ENCODE measurements around the gene AGL.
A peak's percentile ranks its signal among the peaks of the same experiment; 100 is the strongest.
"Not testable (repeated sequence)": the region's sequence is repeated elsewhere in the genome, so short reads cannot be mapped to it uniquely, and the experiment has no call there.

The AGL gene

DNA sequence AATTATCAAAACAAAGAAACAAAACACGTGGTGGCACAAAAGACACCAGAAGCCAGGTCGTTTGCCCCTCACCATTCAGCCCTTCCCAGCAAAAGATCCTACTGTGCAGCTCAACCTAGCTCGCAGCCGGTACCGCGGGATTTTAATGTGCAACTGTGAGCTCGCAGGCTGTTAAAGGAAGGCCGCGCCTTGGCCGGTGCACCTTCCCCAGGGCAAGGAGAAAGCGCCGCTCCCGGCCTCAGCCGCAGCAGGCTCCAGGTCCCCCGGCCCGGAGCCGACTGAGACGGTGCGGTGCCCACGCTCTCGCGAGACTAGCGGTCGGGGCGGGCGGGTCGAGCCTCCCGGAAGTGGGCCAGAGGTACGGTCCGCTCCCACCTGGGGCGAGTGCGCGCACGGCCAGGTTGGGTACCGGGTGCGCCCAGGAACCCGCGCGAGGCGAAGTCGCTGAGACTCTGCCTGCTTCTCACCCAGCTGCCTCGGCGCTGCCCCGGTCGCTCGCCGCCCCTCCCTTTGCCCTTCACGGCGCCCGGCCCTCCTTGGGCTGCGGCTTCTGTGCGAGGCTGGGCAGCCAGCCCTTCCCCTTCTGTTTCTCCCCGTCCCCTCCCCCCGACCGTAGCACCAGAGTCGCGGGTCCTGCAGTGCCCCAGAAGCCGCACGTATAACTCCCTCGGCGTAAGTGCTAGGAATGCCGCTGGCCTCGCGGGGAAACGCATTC lies at the start of gene AGL:
AGL (plus strand) TSS at position 618 of the 715 bp plus-strand sequence. CDS start 682 bp downstream, outside the sequence.
- peak; percentile 72 for DNase-seq

DNA sequence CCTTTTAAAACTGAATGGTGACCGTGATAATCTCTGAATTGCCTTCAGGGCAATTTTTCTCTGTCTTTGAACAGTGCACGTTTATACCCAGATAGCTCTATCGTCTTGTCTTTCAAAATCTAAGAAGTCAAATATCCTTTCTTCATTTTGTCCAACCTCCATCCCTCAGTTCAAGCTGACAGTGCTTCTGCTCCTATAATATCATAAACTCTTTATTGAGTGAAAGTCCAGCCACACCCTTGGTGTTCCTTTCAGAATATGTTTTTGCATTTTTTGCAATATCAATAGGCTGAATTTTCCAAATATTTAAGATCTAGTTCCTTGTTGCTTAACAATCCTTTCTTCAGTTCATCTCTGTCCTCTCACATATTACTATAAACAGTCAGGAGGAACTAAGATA lies 48.6 kb upstream of the AGL start:
- no peak for DNase-seq

DNA sequence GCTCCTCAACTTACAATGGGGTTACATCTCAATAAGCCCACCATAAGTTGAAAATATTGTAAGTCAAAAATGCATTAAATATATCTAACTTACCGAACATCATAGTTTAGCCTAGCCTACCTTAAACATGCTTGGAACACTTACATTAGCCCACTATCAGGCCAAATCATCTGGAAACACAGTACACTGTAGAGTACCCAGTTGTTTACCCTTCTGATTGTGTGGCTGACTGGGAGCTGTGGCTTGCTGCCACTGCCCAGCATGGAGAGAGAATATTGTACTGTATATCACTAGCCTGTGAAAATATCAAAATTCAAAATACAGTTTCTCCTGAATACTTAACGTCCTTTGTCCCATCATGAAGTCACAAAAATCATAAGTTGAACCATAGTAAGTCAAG lies 43.3 kb upstream of the AGL start:
- no peak for DNase-seq

DNA sequence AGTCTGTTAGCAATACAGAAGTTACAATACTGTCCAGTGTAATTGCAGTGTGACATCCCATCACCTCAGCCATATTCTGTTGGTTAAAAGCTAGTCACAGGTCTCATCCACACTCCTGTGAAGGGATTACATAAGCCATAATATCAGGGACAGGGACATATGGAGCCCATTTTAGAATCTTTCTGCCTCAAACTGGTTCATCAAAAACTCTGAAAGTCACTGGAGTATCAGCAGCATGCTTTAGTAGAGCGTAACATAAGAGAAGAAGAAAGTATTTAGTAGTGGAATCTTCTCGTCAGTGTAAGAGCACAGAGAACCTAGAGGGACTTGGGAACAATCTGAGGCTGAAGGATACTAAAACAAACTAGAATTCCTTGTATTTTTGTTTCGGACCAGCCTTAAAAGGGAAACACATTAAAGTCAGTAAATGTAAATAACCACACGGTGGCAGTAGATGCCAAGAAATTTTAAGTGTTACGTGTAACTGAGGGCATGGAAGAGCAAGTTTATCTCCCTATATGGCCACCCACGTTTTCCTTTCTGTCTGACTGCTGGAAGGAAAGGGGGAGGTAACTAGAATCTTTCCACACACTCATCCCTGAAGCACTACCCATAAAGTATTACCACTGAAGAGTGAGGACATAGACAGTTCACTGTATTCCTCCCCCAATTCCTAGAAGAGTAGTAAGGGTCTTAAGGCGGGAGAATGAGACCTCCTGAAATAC lies 41.6 kb upstream of the AGL start:
- DNase-seq = peak; percentile 79

DNA sequence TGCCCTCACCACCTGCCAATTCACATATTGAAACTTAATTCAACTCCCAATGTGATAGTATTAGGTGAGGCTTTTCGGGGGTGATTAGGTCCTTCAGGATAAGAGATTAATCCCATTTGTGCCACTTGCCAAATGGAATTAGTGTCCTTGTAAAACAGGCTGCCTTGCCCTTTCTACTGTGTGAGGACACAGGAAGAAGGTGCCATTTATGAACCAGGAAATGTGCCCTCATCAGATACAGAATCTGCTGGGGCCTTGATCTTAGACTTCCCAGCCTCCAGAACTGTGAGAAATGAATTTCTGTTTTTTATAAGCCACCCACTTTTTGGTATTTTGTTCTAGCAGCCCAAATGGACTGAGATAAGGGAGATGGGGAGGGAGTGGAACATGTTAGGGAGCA lies 39.1 kb upstream of the AGL start:
- DNase-seq = no peak

- no peak for DNase-seq
Observed at GRCh38 chr1:99811747-99812146, 38.4 kb upstream of the AGL start.

GRCh38 chr1:99814373-99814900 lies 35.7 kb upstream of the AGL start:
- DNase-seq = no peak

GRCh38 chr1:99816656-99817055 lies 33.5 kb upstream of the AGL start:
- no peak for DNase-seq

DNA sequence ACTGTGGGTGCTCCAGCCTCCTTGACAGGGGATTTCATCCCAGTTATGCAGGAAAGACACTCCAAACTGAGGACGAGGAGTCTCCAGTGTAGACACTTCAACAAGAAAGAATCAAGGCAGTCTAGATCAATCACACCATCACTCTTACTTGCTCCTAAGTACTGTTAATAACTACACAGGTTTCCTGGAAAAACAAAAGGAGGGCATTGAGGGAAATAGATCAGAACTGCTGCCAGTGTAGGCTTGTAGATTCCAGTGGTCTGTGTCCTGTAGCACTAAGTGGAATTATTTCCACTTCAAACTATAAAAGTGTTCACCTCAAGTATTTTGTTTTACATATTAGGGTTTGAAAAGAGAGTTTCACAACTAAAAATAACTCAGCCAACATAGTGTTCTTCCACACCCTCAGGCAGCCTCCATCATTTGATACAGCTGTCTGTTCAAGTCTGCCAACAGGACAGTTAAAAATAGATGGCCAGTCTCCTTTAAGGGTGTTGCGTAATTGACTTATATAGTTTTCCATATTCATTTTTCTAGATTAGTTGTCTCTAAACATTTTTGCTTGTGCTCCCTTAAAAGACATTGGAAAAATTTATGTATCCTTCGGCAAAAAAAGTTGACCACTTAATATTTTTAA lies 32.0 kb upstream of the AGL start:
- no peak for DNase-seq

GRCh38 chr1:99820546-99820945 lies 29.6 kb upstream of the AGL start:
- no peak for DNase-seq

GRCh38 chr1:99825098-99825497 lies 25.1 kb upstream of the AGL start:
- no peak for DNase-seq

DNA sequence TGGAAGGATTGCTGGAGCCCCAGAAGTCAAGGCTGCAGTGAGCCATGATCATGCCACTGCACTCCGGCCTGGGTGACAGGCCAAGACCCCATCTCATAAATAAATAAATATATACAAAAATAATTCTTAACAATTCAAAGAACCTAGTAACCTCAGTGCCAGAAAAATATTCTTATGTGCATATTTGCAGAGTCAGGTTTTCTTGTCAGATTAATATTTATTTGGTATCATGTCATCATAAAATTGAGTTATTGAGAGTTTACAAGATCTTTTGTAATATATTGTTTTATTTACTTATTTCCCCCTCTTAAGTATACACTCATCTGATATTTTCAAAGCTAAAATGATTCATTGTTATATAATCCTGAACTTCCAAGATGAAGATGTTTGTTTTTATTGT lies 24.5 kb upstream of the AGL start:
- no peak for DNase-seq

DNA sequence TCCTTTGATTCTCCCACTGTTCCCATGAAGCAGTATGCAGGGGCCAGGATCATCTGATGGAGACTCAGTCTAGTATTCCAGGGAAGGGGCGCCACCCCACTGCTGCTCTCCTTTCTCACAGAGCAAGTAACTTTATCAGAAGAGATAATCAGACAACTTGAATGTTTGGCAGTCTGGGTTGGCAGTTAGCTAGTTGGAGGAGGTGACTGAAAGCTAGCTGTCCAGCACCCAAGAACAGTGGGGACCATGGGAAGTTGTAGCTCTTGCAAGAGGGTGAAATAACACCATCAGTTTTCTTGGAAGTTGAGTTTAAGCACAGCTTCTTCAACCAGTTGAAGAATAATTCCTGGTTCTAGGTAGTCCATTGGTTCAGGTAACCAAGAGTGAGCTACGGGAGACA lies 22.2 kb upstream of the AGL start:
- no peak for DNase-seq

GRCh38 chr1:99829269-99829668 lies 20.9 kb upstream of the AGL start:
- DNase-seq = no peak

DNA sequence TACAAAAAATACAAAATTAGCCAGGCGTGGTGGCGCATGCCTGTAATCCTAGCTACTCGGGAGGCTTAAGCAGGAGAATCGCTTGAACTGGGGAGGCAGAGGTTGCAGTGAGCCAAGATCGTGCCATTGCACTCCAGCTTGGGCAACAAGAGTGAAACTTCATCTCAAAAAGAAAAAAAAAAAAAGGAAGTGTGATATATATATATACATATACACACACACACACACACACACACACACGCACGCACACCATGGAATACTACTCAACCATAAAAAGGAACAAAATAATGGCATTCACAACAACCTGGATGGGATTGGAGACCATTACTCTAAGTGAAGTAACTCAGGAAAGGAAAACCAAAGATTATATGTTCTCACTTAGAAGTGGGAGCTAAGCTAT lies 16.2 kb upstream of the AGL start:
- not testable (repeated sequence) for DNase-seq

- not testable (repeated sequence) for DNase-seq
Observed at GRCh38 chr1:99836171-99837103, 13.7 kb upstream of the AGL start.

GRCh38 chr1:99840353-99840752 lies 9.8 kb upstream of the AGL start:
- not testable (repeated sequence) for DNase-seq

GRCh38 chr1:99843760-99844159 lies 6.4 kb upstream of the AGL start:
- DNase-seq = no peak

DNA sequence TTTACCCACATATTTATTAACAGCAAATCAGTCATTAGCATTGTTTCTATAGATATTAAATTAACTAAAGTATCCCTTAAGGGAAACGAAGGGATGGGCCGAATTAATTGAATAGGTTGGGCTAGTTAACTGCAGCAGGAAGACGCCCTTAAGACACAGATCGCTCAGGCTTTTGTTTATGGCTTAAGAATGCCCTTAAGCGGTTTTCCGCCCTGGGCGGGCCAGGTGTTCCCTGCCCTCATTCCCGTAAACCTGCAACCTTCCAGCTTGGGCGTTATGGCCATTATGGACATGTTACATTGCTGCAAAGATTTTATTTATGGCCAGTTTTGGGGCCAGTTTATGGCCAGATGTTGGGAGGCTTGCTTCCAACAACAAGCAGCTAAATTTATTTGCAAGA lies 5.0 kb upstream of the AGL start:
- DNase-seq = not testable (repeated sequence)

- DNase-seq = no peak
Observed at GRCh38 chr1:99849413-99849743, 783 bp upstream of the AGL start.

DNA sequence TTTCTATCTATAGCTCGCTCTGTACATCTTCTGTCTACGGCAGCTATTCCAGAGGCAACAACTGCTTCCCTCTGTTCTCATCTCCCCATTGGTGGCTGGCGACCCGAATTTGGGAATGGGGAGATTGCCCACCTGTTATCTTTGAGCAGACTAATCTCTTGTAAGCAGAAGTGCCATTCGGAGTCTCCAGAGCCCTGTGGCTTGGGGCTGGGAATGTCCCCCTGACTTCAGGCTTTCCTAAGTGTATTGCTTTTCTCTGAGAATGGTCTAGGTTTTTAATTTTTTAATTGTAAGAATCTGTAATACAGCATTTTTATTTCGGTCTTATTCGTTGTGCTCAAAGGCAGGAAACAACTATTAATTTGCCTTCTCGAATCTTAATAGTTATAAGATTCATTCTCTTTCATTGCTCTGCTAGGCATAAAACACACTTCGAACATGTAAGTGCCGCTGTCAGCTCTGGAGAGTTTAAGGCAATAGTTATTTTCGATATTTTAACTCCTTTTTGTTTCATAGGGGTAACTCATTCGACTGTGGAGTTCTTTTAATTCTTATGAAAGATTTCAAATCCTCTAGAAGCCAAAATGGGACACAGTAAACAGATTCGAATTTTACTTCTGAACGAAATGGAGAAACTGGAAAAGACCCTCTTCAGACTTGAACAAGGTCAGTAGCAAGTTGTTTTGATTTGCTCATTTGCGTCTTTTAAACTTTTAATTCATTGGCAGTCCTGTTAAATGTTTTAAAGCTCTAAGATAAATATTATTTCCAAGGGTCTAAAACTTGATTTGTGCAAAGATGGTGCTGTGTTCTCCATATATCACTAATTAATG lies 514 bp downstream of the AGL start:
- DNase-seq = no peak

Measured in DMS 273 treated with DMSO at 0.1 percent for 48 hours (cell line).